ENCODE results near the gene PSME3.

DNA sequence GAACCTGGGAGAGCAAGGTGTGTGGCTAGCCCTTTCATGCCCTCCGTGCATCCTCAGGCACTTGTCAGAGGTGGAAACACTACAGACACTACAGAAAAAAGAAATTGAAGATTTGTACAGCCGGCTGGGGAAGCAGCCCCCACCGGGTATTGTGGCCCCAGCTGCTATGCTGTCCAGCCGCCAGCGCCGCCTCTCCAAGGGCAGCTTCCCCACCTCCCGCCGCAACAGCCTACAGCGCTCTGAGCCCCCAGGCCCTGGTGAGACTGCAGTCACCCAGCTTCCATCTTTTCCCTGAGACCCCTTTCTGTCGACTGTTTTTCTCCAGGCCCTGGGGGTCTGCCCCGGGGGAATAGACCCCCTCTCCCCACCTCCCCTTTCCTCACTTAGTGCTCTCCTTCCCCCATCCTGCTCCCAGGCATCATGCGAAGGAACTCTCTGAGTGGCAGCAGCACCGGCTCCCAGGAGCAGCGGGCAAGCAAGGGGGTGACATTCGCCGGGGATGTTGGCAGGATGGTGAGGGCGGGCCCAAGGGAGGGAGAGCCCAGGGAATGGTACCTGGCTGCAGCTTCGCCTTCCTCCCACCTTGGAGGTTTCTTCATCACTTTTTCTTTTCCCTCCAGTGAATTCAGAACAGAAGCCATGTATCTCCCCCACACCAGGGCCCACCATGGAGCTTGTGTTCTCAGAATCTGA lies 37.0 kb upstream of the PSME3 start:
- TF ChIP-seq, protein P1, sequence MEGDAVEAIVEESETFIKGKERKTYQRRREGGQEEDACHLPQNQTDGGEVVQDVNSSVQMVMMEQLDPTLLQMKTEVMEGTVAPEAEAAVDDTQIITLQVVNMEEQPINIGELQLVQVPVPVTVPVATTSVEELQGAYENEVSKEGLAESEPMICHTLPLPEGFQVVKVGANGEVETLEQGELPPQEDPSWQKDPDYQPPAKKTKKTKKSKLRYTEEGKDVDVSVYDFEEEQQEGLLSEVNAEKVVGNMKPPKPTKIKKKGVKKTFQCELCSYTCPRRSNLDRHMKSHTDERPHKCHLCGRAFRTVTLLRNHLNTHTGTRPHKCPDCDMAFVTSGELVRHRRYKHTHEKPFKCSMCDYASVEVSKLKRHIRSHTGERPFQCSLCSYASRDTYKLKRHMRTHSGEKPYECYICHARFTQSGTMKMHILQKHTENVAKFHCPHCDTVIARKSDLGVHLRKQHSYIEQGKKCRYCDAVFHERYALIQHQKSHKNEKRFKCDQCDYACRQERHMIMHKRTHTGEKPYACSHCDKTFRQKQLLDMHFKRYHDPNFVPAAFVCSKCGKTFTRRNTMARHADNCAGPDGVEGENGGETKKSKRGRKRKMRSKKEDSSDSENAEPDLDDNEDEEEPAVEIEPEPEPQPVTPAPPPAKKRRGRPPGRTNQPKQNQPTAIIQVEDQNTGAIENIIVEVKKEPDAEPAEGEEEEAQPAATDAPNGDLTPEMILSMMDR (conservative IDR thresholded peaks at IDR 0.05): no peak
- TF ChIP-seq ZFX (IDR thresholded peaks at IDR 0.05): no peak
